ENCODE results near the gene GPX5. TPM values are rescaled to one million over a fixed set of nuclear protein-coding genes. Genes with fewer than 3 reads are reported as not detected.

GPX5 gene
- total RNA-seq, 4 donors from 2014 or later: not detected

Other genes with a start within 250 kb of the GPX5 start
- gene PGBD1, start 244.3 kb upstream of the GPX5 start, total RNA-seq: 1 to 10 TPM in 3 of 4 donors, under 1 TPM in 1; 0.80 to 2.8 (median 1.5) TPM
- 10 to 100 TPM in 2 of 4 donors, 1 to 10 TPM in 2; 2.4 to 14.1 (median 7.5) TPM for gene ZSCAN31, start 189.7 kb upstream of the GPX5 start, total RNA-seq
- gene ZKSCAN3, start 175.9 kb upstream of the GPX5 start, total RNA-seq: 1 to 10 TPM; 1.5 to 4.5 (median 2.4) TPM
- gene ZSCAN12, start 126.1 kb upstream of the GPX5 start, total RNA-seq: 1 to 10 TPM in 1 of 4 donors, under 1 TPM in 3; 0.42 to 1.9 (median 0.63) TPM
- under 1 TPM in 2 of 4 donors, not detected in 2; 0.25 to 0.62 TPM for gene ZSCAN23, start 82.4 kb upstream of the GPX5 start, total RNA-seq
- not detected for gene GPX6, start 10.1 kb upstream of the GPX5 start, total RNA-seq